Activated T-helper 9 cell treated with anti-CD3 and anti-CD28 coated beads, Interleukin-2, amount 50 U/mL, for 16 hours (primary cell): Measurements from ENCODE around the gene OR11L1.

ENCODE experiments used
- DNase-seq: peaks from one replicate; pipeline ENCODE4 v3.0.0-alpha.2; 2020; ENCODE audit warnings: low read depth

The OR11L1 gene

GRCh38 chr1:247797518-247797917 lies 44.2 kb downstream of the OR11L1 start:
- DNase-seq: no peak
